Measurements from ENCODE around the gene PALD1. TPM values are rescaled to one million over a fixed set of nuclear protein-coding genes. Genes with fewer than 3 reads are reported as not detected.
A peak's percentile ranks its signal among the peaks of the same experiment; 100 is the strongest.

Gene PALD1
- 11.0 TPM for total RNA-seq

DNA sequence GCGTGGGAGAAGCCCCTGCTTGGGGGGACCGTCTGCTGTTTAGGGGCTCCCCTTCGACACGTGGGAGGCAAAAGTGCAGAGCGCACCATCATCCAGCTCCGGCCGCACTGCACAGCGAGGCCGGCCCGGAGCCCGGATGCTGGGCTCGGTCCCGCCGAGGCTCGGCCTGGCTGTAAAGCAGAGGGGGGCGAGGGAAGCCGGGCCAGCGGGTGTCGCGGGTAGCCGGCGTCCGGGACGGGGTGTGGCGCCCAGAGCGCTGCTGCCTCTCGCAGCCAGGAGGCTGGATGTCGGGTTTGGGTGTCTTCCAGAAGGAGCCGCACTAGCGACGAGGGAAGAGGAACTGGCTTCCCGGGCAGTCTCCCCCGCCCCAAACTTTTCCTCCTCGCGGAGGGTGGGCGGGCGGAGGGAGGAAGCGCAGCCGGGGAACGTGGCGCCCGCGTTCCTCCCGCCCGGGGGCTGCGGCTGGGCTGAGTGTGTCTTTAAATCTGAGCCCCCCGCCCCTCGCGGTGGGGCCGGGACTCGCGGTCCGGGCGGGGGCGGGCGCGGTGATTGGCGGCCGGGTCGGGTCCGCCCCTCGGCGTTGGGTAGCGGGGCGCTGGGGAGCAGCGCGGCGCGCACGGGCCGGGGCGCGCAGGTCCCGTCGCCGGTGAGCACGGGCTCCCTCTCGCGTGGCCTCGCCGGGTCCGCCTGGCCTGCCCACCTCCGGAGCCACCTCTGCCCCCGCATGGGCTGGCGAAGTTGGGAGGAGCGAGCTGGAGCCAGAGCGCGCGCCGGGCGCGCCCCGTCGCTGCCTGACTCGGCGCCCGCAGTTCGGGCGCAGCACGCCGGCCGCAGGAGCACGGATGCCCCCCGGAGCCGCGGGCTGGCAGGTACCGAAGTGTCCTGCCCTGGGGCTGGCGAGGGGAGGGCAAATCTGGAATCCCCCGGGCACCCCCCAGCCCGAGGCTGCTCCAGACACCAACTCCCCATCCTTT, at the start of gene PALD1:
Gene PALD1 (plus strand): TSS at position 577 of the 974 bp plus-strand sequence. CDS start 47,185 bp downstream, outside the sequence.
- DNase-seq (ENCODE audit: low spot score), result peak; percentile 76

DNA sequence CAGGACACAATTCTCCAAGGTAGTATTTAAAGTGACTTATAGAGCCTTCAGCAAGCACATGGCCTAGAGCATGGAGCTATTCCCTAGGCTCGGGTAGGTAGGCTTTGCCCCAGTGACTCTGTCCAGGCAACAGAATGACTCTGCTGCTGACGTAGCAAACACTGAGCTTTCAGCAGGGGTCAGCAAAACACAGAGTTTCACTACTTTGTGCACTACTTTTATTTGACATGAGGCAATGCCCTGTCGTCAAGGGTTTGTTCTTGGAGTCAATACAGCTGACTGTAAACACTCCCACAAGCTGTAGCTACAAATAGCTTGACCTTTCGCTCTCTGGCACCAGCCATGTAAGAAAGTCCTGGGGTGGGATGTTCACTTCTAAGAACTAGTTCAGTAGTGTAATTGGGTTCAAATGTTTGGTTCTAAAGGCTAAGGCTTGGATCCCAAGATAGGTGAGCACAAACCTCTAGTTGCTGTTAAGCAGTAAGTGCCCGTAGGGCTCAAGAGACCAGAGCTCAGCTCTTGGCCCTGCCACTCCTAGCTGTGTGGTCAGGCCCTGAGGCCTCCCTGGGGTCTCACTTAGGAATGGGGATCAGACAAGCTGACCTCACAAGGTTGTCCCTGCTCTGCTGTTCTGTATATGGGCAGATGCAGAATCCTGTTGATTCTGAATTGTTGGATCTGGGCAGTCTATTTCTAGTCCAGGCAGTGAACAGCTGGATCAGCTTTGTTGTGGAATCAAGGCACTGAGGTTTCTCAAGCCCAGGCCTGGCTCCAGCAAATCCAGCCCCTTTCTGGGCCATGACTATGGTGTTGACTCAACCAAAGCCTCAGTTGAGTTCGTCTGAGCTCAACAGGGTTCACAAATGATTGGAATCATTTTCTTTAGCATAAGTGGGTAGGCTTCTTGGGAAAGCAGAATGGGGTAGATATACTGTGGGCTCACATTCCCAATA, 47.8 kb upstream of the PALD1 start:
- DNase-seq (ENCODE audit: low spot score), result peak; percentile 77

DNA sequence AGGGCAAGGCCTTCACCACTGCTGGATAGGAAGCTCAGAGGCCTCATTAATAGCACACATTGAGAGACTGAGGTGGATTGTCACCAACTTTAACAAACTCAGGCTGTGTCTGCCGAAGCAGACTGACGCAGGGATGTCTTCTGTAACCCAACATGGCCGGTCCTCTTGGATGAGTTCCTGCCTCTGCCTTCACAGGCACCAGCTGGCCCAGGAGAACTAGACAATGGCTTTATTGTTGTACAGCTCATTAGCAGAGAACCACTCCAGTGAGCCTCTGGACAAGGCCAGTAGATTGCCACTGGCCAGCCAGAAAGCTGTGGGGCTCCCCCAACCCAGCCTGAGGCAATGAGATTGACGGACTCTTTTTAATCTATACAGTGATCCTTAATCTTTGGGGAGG, 46.5 kb upstream of the PALD1 start:
- no peak for DNase-seq (ENCODE audit: low spot score)

DNA sequence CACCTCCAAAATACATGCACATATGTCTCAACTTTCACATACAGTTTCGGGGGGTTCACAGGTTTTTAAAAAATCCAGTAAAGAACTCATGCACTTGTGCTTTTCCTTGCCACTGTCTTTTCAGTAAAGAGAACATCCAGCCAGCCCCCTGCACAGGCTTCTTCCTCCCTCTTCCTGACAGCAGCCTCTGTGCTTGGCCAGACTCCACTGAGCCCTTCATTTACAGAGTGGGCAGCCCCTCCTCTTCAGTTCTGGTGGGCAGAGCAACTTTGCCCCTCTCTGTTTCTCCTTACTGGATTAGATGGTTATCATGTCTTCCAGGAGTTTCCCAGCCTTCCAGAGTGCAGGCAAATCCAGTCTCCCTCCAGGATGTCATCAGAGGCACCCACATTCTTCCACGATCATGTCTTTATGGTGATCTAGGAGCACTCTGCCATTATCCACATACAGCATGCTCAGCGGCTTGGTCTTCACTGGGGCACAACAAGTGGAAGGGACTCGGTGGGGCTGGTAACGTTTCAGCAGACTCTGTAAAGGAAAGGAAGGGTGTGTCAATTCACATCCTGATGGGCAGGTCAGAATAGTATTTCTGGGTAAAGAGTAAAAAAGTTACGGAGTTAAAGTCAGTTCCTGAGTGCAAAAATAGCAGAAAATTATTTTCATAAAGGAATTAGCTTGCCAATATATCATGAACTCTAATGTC, 45.9 kb upstream of the PALD1 start:
- no peak for DNase-seq (ENCODE audit: low spot score)

DNA sequence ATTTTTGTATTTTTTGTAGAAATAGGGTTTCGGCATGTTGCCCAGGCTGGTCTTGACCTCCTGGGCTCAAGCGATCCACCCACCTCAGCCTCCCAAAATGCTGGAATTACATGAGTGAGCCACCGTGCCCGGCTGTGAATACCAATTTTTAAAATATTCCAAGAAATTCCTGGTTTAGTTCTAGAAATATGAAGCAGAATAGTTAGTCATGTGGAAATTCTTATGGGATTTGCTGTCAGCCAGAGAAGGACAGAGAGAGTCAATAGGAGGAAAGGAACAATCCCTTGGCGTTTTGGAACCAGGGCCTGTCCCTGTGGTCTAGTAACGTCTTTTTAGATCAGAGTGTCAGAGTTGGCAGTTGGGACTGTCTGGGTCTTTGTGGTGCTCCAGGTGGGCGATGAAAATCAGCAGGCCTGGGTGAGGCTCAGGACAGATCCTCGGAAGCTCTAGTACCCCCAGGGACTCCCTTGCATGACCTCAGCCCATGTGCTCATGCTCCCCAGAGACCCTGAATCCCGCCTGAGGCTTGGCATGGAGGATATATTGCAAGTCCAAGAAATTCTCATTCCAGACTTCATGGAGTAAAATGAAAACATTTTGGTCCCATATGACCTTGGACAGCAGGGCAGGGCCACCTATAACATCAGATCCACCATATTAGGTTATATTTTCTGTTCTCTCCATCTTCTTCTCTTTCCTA, 44.8 kb upstream of the PALD1 start:
- no peak for DNase-seq (ENCODE audit: low spot score)

DNA sequence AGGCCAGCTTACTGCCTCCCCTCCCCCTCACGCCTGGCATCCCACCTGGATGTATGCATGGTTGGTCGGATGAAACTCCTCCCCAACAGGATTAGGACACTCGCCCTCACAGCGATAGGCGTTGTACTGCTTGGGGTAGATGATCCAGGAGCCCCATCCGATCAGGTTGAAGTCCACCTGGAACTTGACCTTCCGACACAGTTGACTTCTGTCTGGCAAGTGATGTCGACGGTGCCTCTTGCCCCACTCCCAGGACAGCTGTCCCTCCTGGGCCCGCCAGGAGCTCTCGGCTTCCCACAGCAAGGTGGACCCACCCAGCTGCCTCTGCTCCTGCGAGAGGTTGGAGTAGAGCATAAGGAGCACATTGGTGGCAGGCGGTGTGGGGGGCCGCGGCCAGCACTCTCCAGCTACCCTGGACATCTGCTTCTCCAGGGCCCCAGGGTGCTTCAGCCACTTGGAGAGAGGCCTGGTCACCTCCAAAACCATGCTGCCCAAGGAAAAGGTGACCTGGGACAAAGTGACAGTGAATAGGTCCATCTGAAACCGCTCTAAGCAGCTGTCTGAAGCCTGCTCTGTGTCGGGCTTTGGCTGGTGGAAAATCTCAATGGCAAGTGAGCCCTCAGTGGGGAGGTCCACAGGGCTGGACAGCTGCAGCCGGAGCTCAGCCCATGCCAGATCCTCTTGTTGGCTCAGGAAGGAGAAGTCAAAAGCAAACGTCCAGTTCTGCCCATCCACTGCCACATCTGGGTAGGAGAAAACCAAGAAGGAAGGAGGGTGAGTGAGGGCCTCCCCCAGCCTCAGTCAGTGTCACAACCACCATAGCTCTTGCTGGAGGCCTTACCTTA, 43.1 kb upstream of the PALD1 start:
- no peak for DNase-seq (ENCODE audit: low spot score)

DNA sequence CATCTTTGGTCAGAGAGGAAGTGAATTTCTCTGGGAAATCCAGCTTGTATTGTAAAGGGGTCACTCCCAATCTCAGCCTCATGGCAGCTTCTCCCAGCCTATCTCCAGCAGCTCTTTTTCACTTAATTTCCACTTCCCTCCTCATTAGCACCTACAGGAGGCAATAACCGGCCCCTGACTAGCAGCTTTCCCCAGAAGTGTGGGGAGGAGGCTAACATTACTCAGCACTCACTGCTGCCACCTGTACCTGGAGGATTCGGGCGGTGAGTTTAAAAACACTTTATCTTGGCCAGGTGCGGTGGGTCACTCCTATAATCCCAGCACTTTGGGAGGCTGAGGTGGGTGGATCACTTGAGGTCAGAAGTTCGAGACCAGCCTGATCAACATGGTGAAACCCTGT, 40.8 kb upstream of the PALD1 start:
- no peak for DNase-seq (ENCODE audit: low spot score)

DNA sequence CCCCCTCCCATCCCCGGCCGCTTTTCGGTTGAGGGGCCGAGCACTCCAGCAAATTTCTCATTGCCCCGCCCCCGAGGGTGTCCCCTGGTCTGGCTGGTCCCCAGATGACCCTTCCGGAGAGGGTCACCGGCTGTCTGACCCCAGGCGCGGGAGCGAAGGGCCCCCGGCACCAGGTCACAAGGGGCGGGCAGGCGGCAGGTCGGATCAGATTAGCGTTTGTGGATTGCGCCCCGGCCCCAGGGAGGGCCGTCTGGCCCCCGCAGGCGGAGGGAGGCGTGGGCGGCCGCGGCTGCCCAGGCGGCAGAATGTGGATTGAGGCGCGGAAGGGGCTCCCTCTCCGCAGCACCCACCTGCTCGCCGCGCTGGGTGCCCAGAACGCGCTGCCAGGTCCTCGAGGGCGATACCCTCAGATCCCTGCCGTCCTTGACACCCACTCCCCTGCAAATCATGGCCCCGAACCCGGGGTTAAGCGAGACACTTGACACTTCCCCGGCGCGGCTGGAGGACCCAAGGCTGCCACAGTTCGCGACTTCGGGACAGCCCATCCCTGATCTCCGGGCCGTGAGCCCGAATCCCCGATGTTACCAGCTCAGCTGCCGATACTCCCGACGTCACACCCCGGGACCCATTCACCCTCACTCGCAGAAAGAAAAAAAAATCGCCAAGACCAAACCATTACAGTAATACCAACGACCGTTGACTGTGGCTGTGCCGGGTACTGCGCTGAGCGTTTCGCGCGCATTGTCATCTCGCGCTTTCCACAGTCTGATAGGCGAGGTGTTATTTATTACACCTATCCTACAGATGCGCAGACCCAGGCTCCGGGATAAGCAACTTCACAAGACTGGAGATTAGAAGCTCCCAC, 38.0 kb upstream of the PALD1 start:
- no peak for DNase-seq (ENCODE audit: low spot score)

DNA sequence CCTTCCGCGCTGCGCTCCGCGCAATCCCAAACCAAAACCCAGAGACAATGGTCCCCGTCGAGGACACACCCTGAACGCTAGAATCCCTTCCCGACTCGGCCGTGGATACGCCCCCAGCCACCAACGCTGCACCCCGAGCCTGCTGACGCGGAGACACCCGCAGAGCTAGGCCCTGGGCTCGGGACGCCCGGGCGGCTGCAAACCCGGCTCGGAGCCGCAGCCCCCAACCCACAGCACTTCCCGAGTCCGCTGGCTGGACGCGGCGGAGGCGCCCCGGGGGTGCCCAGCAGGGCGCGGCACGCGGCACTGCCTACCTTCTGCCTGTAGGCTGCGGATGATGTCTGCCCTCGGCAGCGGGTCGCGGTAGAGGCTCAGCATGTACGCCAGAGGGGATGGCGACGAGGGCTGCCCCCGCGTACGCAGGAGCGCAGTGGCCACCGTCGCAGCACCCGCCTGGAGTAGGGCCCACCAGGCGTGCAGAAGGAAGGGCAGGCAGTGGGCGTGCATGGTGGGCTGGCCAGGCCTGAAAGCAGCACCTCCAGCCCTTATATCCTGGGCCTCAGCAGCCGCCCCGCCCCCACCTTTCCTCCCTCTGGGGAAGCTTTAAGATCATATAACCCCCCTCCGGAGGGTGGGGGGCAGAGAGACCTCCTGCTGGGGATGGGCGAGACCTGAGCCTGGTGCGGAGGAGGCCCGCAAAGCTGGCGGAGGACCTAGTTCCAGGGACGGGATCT, 37.2 kb upstream of the PALD1 start, which contains the start of gene NODAL:
Gene NODAL (minus strand): TSS at position 521 of the 734 bp plus-strand sequence. CDS start 14 bp downstream, at position 507.
- DNase-seq (ENCODE audit: low spot score), result no peak

DNA sequence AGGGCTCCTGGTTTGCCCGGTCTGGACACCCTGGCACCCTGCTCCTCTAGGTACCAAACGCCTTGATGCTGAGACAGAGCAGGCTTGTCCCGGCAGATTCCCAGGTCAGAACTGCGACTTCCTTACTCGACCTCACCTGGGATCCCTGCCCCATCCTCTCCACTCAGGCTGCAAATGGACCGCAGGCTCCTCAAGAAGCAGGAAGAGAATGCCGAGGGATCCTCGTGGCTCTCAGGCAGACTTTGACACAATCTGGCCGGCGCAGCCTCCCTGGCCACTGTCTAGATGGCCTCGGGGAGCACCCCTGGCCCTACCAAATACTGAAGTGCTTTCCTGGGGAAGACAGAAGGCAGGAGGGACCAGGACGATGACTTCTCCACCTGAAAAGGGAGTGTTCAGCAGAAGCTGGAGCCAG, 36.7 kb upstream of the PALD1 start:
- DNase-seq (ENCODE audit: low spot score), result no peak

DNA sequence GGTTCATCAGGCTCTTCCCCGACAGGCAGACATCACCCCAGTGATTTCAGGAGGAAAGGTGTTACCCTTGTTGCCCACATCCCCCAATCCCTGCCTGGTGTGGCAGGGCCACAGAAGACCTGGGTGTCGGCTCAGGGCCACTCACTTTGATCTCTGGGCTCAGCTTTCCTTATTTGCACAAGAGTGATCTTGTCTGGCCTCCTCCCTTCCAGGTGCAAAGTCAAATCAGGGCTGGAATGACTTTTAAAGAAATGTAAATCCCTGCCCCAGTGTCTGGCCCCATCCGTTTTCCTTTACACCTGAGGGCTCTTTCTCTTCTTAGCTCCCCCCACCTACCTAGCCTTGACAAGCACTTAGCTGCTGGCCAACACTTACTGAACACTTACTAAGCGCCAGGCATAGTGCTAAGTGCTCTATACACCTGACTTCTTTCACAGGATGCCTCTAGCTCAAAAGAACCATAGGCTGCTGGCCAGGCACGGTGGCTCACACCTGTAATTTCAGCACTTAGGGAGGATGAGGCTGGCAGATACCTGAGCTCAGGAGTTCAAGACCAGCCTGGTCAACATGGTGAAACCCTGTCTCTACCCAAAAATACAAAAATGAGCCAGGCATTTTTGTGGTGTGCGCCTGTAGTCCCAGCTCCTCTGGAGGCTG, 36.1 kb upstream of the PALD1 start:
- no peak for DNase-seq (ENCODE audit: low spot score)

DNA sequence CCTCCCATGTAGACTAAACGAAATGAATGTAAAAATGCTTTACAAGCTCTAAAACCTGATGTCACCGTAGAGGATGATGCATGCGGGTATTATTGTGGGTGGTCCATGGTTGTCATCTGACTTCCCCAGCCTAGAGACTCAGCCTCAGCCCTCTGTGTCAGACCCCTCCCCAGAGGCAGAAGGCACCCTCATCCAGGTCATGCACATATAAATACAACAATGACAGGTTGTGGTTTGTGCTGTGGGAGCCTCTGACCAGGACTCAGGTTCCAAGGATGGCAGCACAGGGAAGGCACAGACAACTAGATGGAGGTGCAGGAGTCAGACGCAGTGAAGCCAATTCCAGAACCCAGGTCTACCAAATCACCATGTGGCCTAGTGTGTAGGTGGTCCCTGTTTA, 33.8 kb upstream of the PALD1 start:
- DNase-seq (ENCODE audit: low spot score), result no peak

DNA sequence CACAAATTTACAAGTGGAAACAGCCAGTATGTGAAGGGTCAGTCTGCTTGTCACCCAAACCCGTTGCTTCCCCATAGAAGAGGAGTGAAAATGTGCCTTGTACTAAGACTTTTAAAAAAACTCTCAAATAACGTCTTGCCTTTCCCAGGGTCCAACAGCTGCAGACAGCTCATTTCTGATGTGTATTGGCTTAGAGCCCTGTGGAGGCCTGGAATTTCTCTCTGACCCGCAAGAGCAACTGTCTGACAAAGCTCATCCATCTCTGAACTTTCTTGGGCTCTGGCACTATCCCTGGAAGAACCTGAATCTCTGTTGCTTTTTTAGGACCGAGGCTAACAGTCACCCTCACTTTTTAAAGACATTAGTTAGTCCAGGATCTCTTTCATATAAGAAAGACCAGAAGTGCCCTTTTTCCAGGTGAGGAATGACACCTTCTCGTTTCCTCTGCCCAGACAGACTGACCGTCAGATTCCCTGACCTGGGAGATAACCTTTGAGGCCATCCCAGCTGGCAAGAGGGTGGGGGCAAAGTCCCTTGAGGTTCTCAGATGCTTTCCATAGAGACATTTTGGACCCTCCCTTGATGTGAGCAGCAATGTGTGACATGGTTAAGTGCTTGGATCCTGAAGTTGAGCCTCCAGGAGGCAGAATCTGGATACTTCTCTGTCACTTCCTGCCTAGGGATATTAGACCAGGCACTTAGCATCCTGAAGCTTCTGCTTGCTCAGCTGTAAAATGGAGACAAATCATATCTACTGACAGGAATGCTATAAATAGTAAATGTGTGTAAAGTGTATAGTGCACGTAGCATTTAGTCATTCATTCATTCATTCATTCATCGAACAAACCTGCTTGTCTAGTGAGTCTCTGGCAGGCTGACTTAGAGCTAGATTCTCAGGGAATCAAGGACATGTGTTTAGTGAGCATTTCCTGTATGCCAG, 32.6 kb upstream of the PALD1 start:
- no peak for DNase-seq (ENCODE audit: low spot score)

DNA sequence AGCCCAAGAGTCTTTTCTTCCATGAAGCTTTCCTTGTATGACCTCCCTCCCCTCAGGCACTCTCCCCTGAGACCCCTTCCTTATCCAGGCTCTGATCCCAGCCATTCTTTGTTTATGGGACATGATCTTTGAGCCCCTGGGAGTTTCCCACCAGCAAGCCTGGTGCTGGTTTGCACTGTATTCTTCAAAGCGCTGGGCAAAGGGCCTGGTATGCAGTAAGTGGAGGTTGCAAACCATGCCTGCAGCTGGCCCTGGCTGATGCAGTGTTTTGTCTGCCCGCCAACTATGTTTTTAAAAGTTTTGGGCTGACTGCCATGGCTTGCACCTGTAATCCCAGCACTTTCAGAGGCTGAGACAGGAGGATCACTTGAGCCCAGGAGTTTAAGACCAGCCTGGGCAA, 30.3 kb upstream of the PALD1 start:
- DNase-seq (ENCODE audit: low spot score), result no peak

DNA sequence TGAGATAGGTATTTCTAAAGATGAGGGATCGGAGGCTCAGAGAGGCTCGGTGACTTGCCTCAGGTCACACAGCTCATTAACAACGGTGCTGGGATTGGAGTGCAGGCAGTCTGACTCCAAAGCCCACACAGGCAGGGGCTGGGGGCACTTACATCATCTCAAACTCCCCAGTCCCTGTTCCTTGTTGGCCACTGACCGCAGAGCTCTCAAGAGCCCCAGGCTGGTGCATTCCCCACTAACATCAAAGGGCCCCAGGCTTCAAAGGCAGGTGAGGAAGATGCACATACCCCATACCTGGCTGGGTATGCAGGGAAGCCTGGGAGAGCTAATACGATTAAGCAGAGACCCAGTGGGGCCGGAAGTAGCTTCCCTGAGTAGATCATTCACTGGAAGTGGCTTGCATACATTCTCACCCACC, 23.3 kb upstream of the PALD1 start:
- no peak for DNase-seq (ENCODE audit: low spot score)

DNA sequence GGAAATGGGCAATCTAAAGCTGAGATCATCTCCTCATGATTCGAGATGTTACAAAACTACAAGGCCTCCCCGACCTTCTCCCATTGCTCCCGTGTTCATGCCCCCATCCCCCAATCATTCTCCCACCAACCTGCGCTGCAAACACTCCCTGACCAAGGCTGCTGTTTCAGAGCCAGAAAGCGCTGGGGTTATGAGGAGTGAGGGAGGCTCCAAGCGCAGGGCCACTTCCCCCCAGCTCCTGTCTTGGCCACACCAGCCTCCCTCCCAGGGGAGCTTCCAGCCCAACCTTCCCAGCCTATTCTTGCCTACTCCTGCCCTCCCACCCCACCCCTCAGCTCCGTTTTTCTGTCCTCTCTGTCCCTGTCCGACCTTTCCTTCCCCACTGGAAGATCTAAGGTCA, 22.4 kb upstream of the PALD1 start:
- no peak for DNase-seq (ENCODE audit: low spot score)

All from ureter (tissue), 1 donor.